ENCODE measurements around the gene NTF3. TPM values are rescaled to one million over a fixed set of nuclear protein-coding genes. Genes with fewer than 3 reads are reported as not detected.

The NTF3 gene
- polyA plus RNA-seq, 1 of the 3 experiments (the other 2 are of a cell fraction) = not detected

GRCh38 chr12:5480218-5480937, 48.5 kb downstream of the NTF3 start (continued):
- TF ChIP-seq RFX5 (IDR thresholded peaks at IDR 0.05; ENCODE audit: low read length) = no peak
- TF ChIP-seq USF2 (IDR thresholded peaks at IDR 0.05; ENCODE audit: borderline replicate concordance, low read depth, low read length) = no peak
- TF ChIP-seq MXI1 (IDR thresholded peaks at IDR 0.05; ENCODE audit: low read depth, low read length) = no peak
- no peak for TF ChIP-seq TAF1 (IDR thresholded peaks at IDR 0.05; ENCODE audit: borderline replicate concordance, low read depth, low read length)
- no peak for TF ChIP-seq CHD2 (IDR thresholded peaks at IDR 0.05; ENCODE audit: low read length, partially characterized antibody)
- TF ChIP-seq FOXJ3 (CRISPR knock-in tag; IDR thresholded peaks at IDR 0.05) = no peak
- no peak for TF ChIP-seq JUND (IDR thresholded peaks at IDR 0.05)
- TF ChIP-seq PBX3 (IDR thresholded peaks at IDR 0.05) = no peak

GRCh38 chr12:5480938-5481303, 49.0 kb downstream of the NTF3 start:
- Histone ChIP-seq H3K27ac (ENCODE audit: low read depth in 2 of 2, low read length in 1 of 2) (no peak overlapping the region), H4K20me1 (ENCODE audit: insufficient read depth) (no peaks in the 10 kb centered on the region), H3K9me2 (no peaks in the 10 kb centered on the region), H3K4me1 (ENCODE audit: control insufficient read depth in 1 of 2, insufficient read depth in 2 of 2, low read depth in 1 of 2, low read length in 1 of 2) (no peaks in the 10 kb centered on the region), H3K79me2 (ENCODE audit: insufficient read depth) (no peaks in the 10 kb centered on the region), H3K36me3 (replicated peaks in 1 of 2; ENCODE audit: control insufficient read depth in 1 of 2, insufficient read depth in 2 of 2, low read length in 1 of 2) (no peaks in the 10 kb centered on the region), H3K4me2 (no peak overlapping the region), H3K27me3 (ENCODE audit: insufficient read depth) (peaks cover 83% of the 10 kb centered on the region; the same call in 1 of the 2 replicates), H3K9ac (no peak overlapping the region), H3K9me3 (no peaks in the 10 kb centered on the region), H3F3A (replicated peaks; ENCODE audit: insufficient read depth) (no peaks in the 10 kb centered on the region), H3K4me3 (ENCODE audit: low read depth in 2 of 2, low read length in 1 of 2) (no peak overlapping the region), H2AFZ (ENCODE audit: low read depth) (no peak overlapping the region)
- TF ChIP-seq POLR2AphosphoS5 (IDR thresholded peaks at IDR 0.05; ENCODE audit: low read depth, low read length) (no peak), EP300 (IDR thresholded peaks at IDR 0.05; ENCODE audit: borderline replicate concordance in 1 of 2, low read depth in 1 of 2, low read length in 1 of 2) (no peak), YY1 (IDR thresholded peaks at IDR 0.05; ENCODE audit: low read depth) (no peak), TCF12 (IDR thresholded peaks at IDR 0.05) (no peak), NFIC (IDR thresholded peaks at IDR 0.05; ENCODE audit: borderline replicate concordance) (no peak), ELF1 (IDR thresholded peaks at IDR 0.05) (no peak), TAF1 (IDR thresholded peaks at IDR 0.05; ENCODE audit: borderline replicate concordance, low read depth, low read length) (no peak), MEF2A (IDR thresholded peaks at IDR 0.05; ENCODE audit: borderline replicate concordance, low read depth) (no peak), JUND (IDR thresholded peaks at IDR 0.05) (no peak), USF1 (IDR thresholded peaks at IDR 0.05; ENCODE audit: borderline replicate concordance, low read depth) (no peak)
- WGBS (ENCODE audit: low lambda C conversion rate) = 5% methylated on average over 7 of the region's 10 CpGs
- CTCF ChIA-PET = no interaction called here
- POLR2A ChIA-PET = no interaction called here
- no peak for DNase-seq
